HEK293 (cell line): ENCODE results near the gene MLLT3.

Experiments
- CTCF ChIP-seq: fragments of 450-650 bp; formaldehyde crosslinking; IDR thresholded peaks from 2 replicates; pipeline ENCODE4 v1.5.1; 2016; ENCODE audit warnings: missing biosample characterization, missing genetic modification characterization
- YY2 ChIP-seq: fragments of 450-650 bp; formaldehyde crosslinking; IDR thresholded peaks from 2 replicates; pipeline ENCODE4 v1.5.1; 2016; ENCODE audit warnings: missing biosample characterization, missing genetic modification characterization
- ZBTB17 ChIP-seq: fragments of 450-650 bp; formaldehyde crosslinking; IDR thresholded peaks from 2 replicates; pipeline ENCODE4 v1.5.1; 2016; ENCODE audit warnings: missing biosample characterization, missing genetic modification characterization
- ZNF449 ChIP-seq: fragments of 450-650 bp; formaldehyde crosslinking; IDR thresholded peaks from 2 replicates; pipeline ENCODE4 v1.5.1; 2017; ENCODE audit warnings: missing biosample characterization, mild to moderate bottlenecking, missing genetic modification characterization, moderate library complexity

- TF ChIP-seq CTCF (tag by site-specific recombination) (no peak), YY2 (no peak), ZBTB17 (tag by site-specific recombination) (no peak), ZNF449 (tag by site-specific recombination) (no peak)
Observed at GRCh38 chr9:20620650-20621470, 1.4 kb downstream of the MLLT3 start.
